HFFc6 (cell line): Measurements from ENCODE around the gene BCAS2. TPM values are rescaled to one million over a fixed set of nuclear protein-coding genes. Genes with fewer than 3 reads are reported as not detected.
A peak's percentile ranks its signal among the peaks of the same experiment; 100 is the strongest.

Source experiments
- DNase-seq: peaks from one replicate; pipeline ENCODE4 v3.0.0-alpha.2; 2018
- H3K27ac Mint-ChIP-seq: 2 replicates; pipeline ENCODE4 v1.8.0; 2020; ENCODE audit warnings: mild to moderate bottlenecking, mixed read lengths
- H3K27me3 Mint-ChIP-seq: 2 replicates; pipeline ENCODE4 v1.8.0; 2021; ENCODE audit warnings: mild to moderate bottlenecking, moderate library complexity, mixed read lengths; ENCODE audit not compliant: insufficient read depth
- H3K36me3 Mint-ChIP-seq: 2 replicates; pipeline ENCODE4 v1.8.0; 2021; ENCODE audit warnings: low read depth, mixed read lengths
- H3K4me1 Mint-ChIP-seq: 2 replicates; pipeline ENCODE4 v1.8.0; 2020; ENCODE audit warnings: low read depth, mixed read lengths
- H3K4me3 Mint-ChIP-seq: 2 replicates; pipeline ENCODE4 v1.8.0; 2020; ENCODE audit warnings: mild to moderate bottlenecking, moderate library complexity, mixed read lengths
- H3K9me3 Mint-ChIP-seq: 2 replicates; pipeline ENCODE4 v1.8.0; 2020; ENCODE audit warnings: mild to moderate bottlenecking, mixed read lengths
- CTCF ChIP-seq: fragments of 200-600 bp; sonication (generic); IDR thresholded peaks from 2 replicates; pipeline ENCODE4 v1.5.0; 2021; ENCODE audit warnings: antibody characterized with exemption, mild to moderate bottlenecking
- total RNA-seq, 6 experiments: library from RNA; stranded (reverse); fragmentation: NEBNext Ultra II Directional; extraction: Animal tissue kit (Norgen Biotek cat#: 25700); gene quantifications; 2 replicates in 1 of 6; 3 replicates in 5 of 6; pipeline ENCODE4 v1.2.3, GENCODE V29; 2021

Gene BCAS2
- total RNA-seq, 6 experiments from 2014 or later, result 40.7 to 49.0 (median 45.1) TPM

- H3K4me3 Mint-ChIP-seq, result no peak overlapping the region
- no peaks in the 10 kb centered on the region for H3K9me3 Mint-ChIP-seq
- no peak for DNase-seq
- no peaks in the 10 kb centered on the region for H3K36me3 Mint-ChIP-seq
- H3K27me3 Mint-ChIP-seq, result no peaks in the 10 kb centered on the region
- H3K4me1 Mint-ChIP-seq, result peaks cover 6% of the 10 kb centered on the region
- peak overlapping the region; percentile 10; the same call in 1 of the 2 replicates for H3K27ac Mint-ChIP-seq
- TF ChIP-seq CTCF, result no peak
Observed at GRCh38 chr1:114610546-114611245, 29.3 kb upstream of the BCAS2 start.

GRCh38 chr1:114609826-114610225 is 28.4 kb upstream of the BCAS2 start:
- no peak overlapping the region for H3K4me3 Mint-ChIP-seq
- TF ChIP-seq CTCF, result no peak
- peaks cover 6% of the 10 kb centered on the region for H3K4me1 Mint-ChIP-seq
- H3K9me3 Mint-ChIP-seq, result no peaks in the 10 kb centered on the region
- H3K36me3 Mint-ChIP-seq, result no peaks in the 10 kb centered on the region
- no peaks in the 10 kb centered on the region for H3K27me3 Mint-ChIP-seq
- H3K27ac Mint-ChIP-seq, result no peak overlapping the region
- DNase-seq, result no peak

GRCh38 chr1:114609026-114609425 is 27.6 kb upstream of the BCAS2 start:
- Mint-ChIP-seq H3K27me3 (no peaks in the 10 kb centered on the region), H3K4me1 (peaks cover 6% of the 10 kb centered on the region), H3K4me3 (no peak overlapping the region), H3K36me3 (no peaks in the 10 kb centered on the region), H3K9me3 (no peaks in the 10 kb centered on the region), H3K27ac (no peak overlapping the region)
- DNase-seq, result no peak
- TF ChIP-seq CTCF, result no peak

- no peak for TF ChIP-seq CTCF
- no peak overlapping the region for H3K4me3 Mint-ChIP-seq
- no peaks in the 10 kb centered on the region for H3K36me3 Mint-ChIP-seq
- H3K4me1 Mint-ChIP-seq, result peaks cover 6% of the 10 kb centered on the region
- DNase-seq, result no peak
- H3K27ac Mint-ChIP-seq, result no peak overlapping the region
- H3K9me3 Mint-ChIP-seq, result no peaks in the 10 kb centered on the region
- no peaks in the 10 kb centered on the region for H3K27me3 Mint-ChIP-seq
Observed at GRCh38 chr1:114607223-114607622, 25.8 kb upstream of the BCAS2 start.

GRCh38 chr1:114597949-114598348 is 16.5 kb upstream of the BCAS2 start:
- TF ChIP-seq CTCF, result no peak
- H3K27ac Mint-ChIP-seq, result peak overlapping the region; percentile 45
- no peak overlapping the region for H3K4me3 Mint-ChIP-seq
- H3K36me3 Mint-ChIP-seq, result peaks cover 8% of the 10 kb centered on the region
- H3K4me1 Mint-ChIP-seq, result peaks cover 10% of the 10 kb centered on the region
- H3K9me3 Mint-ChIP-seq, result no peaks in the 10 kb centered on the region
- H3K27me3 Mint-ChIP-seq, result no peaks in the 10 kb centered on the region
- peak; percentile 6 for DNase-seq
